Measurements from ENCODE around the gene ALK.

DNA sequence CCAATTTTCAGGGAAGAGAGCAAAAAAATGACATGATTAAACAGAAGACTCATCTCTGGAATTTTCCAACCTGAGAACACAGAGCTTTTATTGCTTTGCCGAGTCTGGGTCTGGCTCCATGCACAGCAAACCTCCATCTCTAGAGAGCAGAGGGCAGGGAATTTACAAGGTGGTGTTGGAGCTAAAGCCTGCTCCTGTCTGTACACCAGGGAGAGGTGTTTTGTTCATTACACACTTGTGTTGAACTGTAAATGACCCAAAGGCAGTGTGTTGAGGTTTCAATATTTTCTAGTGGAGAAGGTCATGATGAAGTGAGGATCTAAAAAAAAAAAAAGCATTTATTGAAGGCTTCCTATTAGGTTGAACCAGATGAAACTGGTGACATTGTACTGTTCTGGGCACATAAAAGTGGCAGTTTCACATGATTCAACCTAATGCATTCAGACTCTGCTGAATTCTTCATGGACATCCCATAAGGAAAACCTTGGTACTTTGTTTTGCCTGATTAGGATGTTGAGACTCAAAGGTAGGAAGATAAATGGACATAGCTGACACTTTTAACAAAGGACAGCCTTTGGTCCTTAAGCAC lies 567.9 kb downstream of the ALK start:
- TF ChIP-seq CTCF (IDR thresholded peaks at IDR 0.05; ENCODE audit: low read length) (no peak), EZH2 (IDR thresholded peaks at IDR 0.05; ENCODE audit: borderline replicate concordance, low read length) (no peak)
